Loucy (cell line): ENCODE data around the gene FAM200C.

Experiments
- H2AFZ ChIP-seq: fragments of 200-600 bp; sonication (generic); 2 replicates; pipeline ENCODE4 v1.6.0; 2016; ENCODE audit warnings: antibody characterized with exemption, mild to moderate bottlenecking, low read length, moderate library complexity
- H3F3A ChIP-seq: fragments of 200-600 bp; 2 replicates; pipeline ENCODE4 v1.6.0; 2016; ENCODE audit warnings: antibody characterized with exemption, low read depth, mild to moderate bottlenecking
- H3K27me3 ChIP-seq: fragments of 200-600 bp; sonication (generic); 2 replicates; pipeline ENCODE4 v1.6.1; 2014; ENCODE audit warnings: low read length, mild to moderate bottlenecking; ENCODE audit not compliant: insufficient read depth, poor library complexity, severe bottlenecking
- H3K36me3 ChIP-seq: fragments of 200-600 bp; sonication (generic); 2 replicates; pipeline ENCODE4 v1.6.1; 2016; ENCODE audit warnings: low read length; ENCODE audit not compliant: insufficient read depth
- H3K4me1 ChIP-seq: fragments of 200-600 bp; sonication (generic); 2 replicates; pipeline ENCODE4 v1.5.1; 2014; ENCODE audit warnings: low read length, mild to moderate bottlenecking; ENCODE audit not compliant: insufficient read depth, poor library complexity, severe bottlenecking
- H3K4me2 ChIP-seq: fragments of 200-600 bp; sonication (generic); 2 replicates; pipeline ENCODE4 v1.6.0; 2014; ENCODE audit warnings: antibody characterized with exemption, low read length, low read depth, mild to moderate bottlenecking; ENCODE audit not compliant: poor library complexity, severe bottlenecking
- H3K4me3 ChIP-seq: fragments of 200-600 bp; sonication (generic); 2 replicates; pipeline ENCODE4 v1.5.1; 2014; ENCODE audit warnings: low read length, mild to moderate bottlenecking, mixed read lengths; ENCODE audit not compliant: poor library complexity, severe bottlenecking
- H3K79me2 ChIP-seq: fragments of 200-600 bp; sonication (generic); 2 replicates; pipeline ENCODE4 v1.6.1; 2014; ENCODE audit warnings: low read length; ENCODE audit not compliant: insufficient read depth
- H3K9ac ChIP-seq: fragments of 200-600 bp; sonication (generic); 2 replicates; pipeline ENCODE4 v1.6.0; 2014; ENCODE audit warnings: mild to moderate bottlenecking, low read depth, low read length, moderate library complexity; ENCODE audit not compliant: poor library complexity, severe bottlenecking
- H3K9me2 ChIP-seq: fragments of 200-600 bp; sonication (generic); replicated peaks from 2 replicates; pipeline ENCODE4 v1.6.1; 2016; ENCODE audit warnings: low read depth, low read length, mixed read lengths
- H3K9me3 ChIP-seq: fragments of 200-600 bp; sonication (generic); 2 replicates; pipeline ENCODE4 v1.6.1; 2014; ENCODE audit warnings: mild to moderate bottlenecking, antibody characterized with exemption, low read length, low read depth; ENCODE audit not compliant: insufficient read depth
- H4K20me1 ChIP-seq: fragments of 200-600 bp; sonication (generic); 2 replicates; pipeline ENCODE4 v1.6.0; 2014; ENCODE audit warnings: antibody characterized with exemption, low read length, mild to moderate bottlenecking; ENCODE audit not compliant: insufficient read depth, poor library complexity, severe bottlenecking
- EZH2phosphoT487 ChIP-seq: fragments of 200-600 bp; IDR thresholded peaks from 2 replicates; pipeline ENCODE4 v1.6.1; 2018; ENCODE audit warnings: antibody characterized with exemption, mild to moderate bottlenecking, moderate library complexity, borderline replicate concordance
- TF ChIP-seq, protein P1 (sequence below): fragments of 200-600 bp; sonication (generic); conservative IDR thresholded peaks from 2 replicates; pipeline ENCODE4 v1.5.1; 2014; ENCODE audit warnings: mild to moderate bottlenecking, antibody characterized with exemption, low read length

Gene FAM200C

DNA sequence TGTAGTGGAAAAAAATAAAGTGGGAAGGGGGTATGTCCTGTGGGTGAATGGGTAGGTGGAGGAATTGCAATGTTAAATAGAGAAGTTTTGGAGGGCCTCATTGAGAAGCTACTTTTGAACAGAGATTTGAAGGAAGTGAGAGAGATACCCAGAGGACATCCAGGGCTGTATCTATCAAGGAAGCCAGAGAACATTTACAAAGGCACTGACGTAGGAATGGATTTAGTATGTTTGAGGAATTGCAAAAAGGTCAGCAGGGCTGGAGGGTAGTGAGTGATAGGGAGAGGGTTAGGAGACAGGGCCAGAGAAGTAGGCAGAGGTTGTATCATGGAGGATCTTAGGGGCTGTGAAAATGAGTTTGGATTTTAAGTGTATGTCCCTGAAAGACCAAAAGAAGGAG is 35.7 kb upstream of the FAM200C start:
- Histone ChIP-seq H4K20me1 (no peaks in the 10 kb centered on the region), H2AFZ (no peak overlapping the region), H3K4me3 (no peak overlapping the region), H3K4me1 (no peaks in the 10 kb centered on the region), H3K4me2 (no peak overlapping the region), H3K9me2 (no peaks in the 10 kb centered on the region), H3K36me3 (no peaks in the 10 kb centered on the region), H3K9me3 (no peaks in the 10 kb centered on the region), H3K79me2 (no peaks in the 10 kb centered on the region), H3K9ac (no peak overlapping the region), H3K27me3 (no peaks in the 10 kb centered on the region), H3F3A (no peaks in the 10 kb centered on the region)
- TF ChIP-seq, protein P1, sequence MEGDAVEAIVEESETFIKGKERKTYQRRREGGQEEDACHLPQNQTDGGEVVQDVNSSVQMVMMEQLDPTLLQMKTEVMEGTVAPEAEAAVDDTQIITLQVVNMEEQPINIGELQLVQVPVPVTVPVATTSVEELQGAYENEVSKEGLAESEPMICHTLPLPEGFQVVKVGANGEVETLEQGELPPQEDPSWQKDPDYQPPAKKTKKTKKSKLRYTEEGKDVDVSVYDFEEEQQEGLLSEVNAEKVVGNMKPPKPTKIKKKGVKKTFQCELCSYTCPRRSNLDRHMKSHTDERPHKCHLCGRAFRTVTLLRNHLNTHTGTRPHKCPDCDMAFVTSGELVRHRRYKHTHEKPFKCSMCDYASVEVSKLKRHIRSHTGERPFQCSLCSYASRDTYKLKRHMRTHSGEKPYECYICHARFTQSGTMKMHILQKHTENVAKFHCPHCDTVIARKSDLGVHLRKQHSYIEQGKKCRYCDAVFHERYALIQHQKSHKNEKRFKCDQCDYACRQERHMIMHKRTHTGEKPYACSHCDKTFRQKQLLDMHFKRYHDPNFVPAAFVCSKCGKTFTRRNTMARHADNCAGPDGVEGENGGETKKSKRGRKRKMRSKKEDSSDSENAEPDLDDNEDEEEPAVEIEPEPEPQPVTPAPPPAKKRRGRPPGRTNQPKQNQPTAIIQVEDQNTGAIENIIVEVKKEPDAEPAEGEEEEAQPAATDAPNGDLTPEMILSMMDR: no peak
- TF ChIP-seq EZH2phosphoT487: no peak

DNA sequence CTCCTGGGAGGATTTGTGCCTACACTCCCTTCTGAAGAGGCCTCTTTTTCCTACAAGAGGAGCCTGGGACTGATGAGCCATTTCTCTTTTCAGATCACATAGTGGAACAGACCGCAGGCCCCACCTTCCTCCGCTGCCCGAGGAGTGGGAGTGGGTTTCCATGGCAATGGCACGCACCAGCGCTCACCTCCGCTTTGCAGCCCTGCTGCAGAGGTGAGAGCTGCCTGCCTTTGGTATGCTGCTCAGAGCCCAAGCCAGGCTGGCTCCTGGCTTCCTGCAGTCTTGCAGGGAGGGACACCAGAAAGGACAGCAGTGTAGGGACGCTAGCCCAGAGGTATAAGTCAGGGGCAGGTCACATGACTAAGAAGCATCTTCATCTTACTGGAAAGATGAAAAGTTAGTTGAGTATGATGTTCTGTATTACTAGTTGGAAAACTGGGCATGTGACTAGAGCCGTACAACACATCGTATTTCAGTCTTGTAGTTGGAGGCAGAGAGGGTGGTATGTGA is 34.2 kb upstream of the FAM200C start:
- Histone ChIP-seq H3K9me3 (no peaks in the 10 kb centered on the region), H3K4me2 (peak overlapping the region; percentile 27), H3F3A (no peaks in the 10 kb centered on the region), H4K20me1 (no peaks in the 10 kb centered on the region), H3K79me2 (no peaks in the 10 kb centered on the region), H3K36me3 (peaks cover under 1% of the 10 kb centered on the region; the same call in 1 of the 2 replicates), H2AFZ (no peak overlapping the region), H3K9ac (no peak overlapping the region), H3K9me2 (no peaks in the 10 kb centered on the region), H3K4me1 (no peaks in the 10 kb centered on the region), H3K4me3 (no peak overlapping the region), H3K27me3 (no peaks in the 10 kb centered on the region)
- TF ChIP-seq, protein P1: no peak
- TF ChIP-seq EZH2phosphoT487: no peak

DNA sequence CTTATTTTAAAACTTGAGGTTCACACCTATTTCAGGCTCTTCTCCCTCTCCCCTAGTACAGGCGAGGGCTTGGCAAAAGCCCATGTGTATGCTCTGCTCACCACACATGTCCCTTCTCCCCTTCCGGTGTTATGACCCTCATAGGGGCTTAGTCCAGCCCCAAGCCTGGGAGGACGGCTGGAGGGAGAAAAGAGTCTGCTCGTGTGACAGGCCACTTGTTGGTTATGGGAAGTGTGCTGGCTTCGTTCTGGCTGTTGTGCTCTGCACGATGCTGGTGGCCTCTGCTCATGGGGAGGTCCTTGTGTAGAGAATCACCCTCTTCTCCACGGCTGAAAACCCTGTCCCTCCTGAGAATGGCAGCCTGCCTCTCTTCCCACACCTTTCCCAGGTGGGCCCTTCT is 32.9 kb upstream of the FAM200C start:
- H4K20me1 ChIP-seq: no peaks in the 10 kb centered on the region
- no peak overlapping the region for H2AFZ ChIP-seq
- H3K36me3 ChIP-seq: peaks cover 11% of the 10 kb centered on the region; the same call in 1 of the 2 replicates
- H3K4me2 ChIP-seq: no peak overlapping the region
- H3K9ac ChIP-seq: no peak overlapping the region
- H3K9me3 ChIP-seq: no peaks in the 10 kb centered on the region
- H3K79me2 ChIP-seq: peaks cover 4% of the 10 kb centered on the region
- H3K9me2 ChIP-seq: no peaks in the 10 kb centered on the region
- TF ChIP-seq, protein P1: no peak
- no peak for TF ChIP-seq EZH2phosphoT487
- no peaks in the 10 kb centered on the region for H3F3A ChIP-seq
- H3K4me1 ChIP-seq: peaks cover 7% of the 10 kb centered on the region
- no peak overlapping the region for H3K4me3 ChIP-seq
- H3K27me3 ChIP-seq: no peaks in the 10 kb centered on the region
